CD4-positive, alpha-beta T cell treated with Interleukin-10 for 1 hour (primary cell): ENCODE results near the gene RTBDN.
"Not testable (repeated sequence)": the region's sequence is repeated elsewhere in the genome, so short reads cannot be mapped to it uniquely, and the experiment has no call there.

ENCODE experiments used
- DNase-seq: peaks from one replicate; pipeline ENCODE4 v3.0.0-alpha.2; 2020

The RTBDN gene

GRCh38 chr19:12817810-12818209 lies 16.6 kb downstream of the RTBDN start:
- DNase-seq: not testable (repeated sequence)

- DNase-seq: not testable (repeated sequence)
Observed at GRCh38 chr19:12817188-12817587, 17.2 kb downstream of the RTBDN start.

- no peak for DNase-seq
Observed at GRCh38 chr19:12815088-12815487, 19.3 kb downstream of the RTBDN start.

- DNase-seq: peak; percentile 88
Observed at GRCh38 chr19:12806242-12807081, 27.9 kb downstream of the RTBDN start, which contains the start of gene RNASEH2A. RNASEH2A (plus strand) TSS chr19:12806584; CDS start chr19:12806674, 90 bp downstream.

- DNase-seq: no peak
Observed at GRCh38 chr19:12804051-12804450, 30.3 kb downstream of the RTBDN start.

- DNase-seq: no peak
Observed at GRCh38 chr19:12802267-12803106, 31.9 kb downstream of the RTBDN start.

- DNase-seq: peak; percentile 82
Observed at GRCh38 chr19:12801466-12802266, 32.7 kb downstream of the RTBDN start, which contains the start of the genes PRDX2 and THSD8. PRDX2 (minus strand) TSS chr19:12801800; CDS start chr19:12801261, 539 bp downstream. THSD8 (plus strand) TSS chr19:12802069; CDS start chr19:12802072, 3 bp downstream.

GRCh38 chr19:12800923-12801465 lies 33.4 kb downstream of the RTBDN start:
- no peak for DNase-seq

GRCh38 chr19:12800466-12800770 lies 34.0 kb downstream of the RTBDN start:
- no peak for DNase-seq

- DNase-seq: no peak
Observed at GRCh38 chr19:12799742-12800465, 34.5 kb downstream of the RTBDN start.

- DNase-seq: not testable (repeated sequence)
Observed at GRCh38 chr19:12797607-12798006, 36.8 kb downstream of the RTBDN start.

- DNase-seq: no peak
Observed at GRCh38 chr19:12797141-12797587, 37.2 kb downstream of the RTBDN start.

- DNase-seq: peak; percentile 85
Observed at GRCh38 chr19:12796146-12797071, 38.0 kb downstream of the RTBDN start.

- DNase-seq: peak; percentile 55
Observed at GRCh38 chr19:12794971-12795381, 39.4 kb downstream of the RTBDN start.

- peak; percentile 66 for DNase-seq
Observed at GRCh38 chr19:12794196-12794941, 40.0 kb downstream of the RTBDN start.

GRCh38 chr19:12793290-12794195 lies 40.8 kb downstream of the RTBDN start:
- DNase-seq: peak; percentile 97

- no peak for DNase-seq
Observed at GRCh38 chr19:12792853-12793289, 41.5 kb downstream of the RTBDN start.

- peak; percentile 73 for DNase-seq
Observed at GRCh38 chr19:12792051-12792852, 42.1 kb downstream of the RTBDN start.
